Measurements from ENCODE around the gene RTBDN. TPM values are rescaled to one million over a fixed set of nuclear protein-coding genes. Genes with fewer than 3 reads are reported as not detected.

RTBDN gene
- total RNA-seq, 4 donors from 2014 or later, result not detected

GRCh38 chr19:12789904-12790619, 44.3 kb downstream of the RTBDN start:
- peak; percentile 50 for ATAC-seq (ENCODE audit: low FRiP score)
- DNase-seq (ENCODE audit: low spot score), result peak; percentile 84

GRCh38 chr19:12789098-12789903, 45.1 kb downstream of the RTBDN start:
- no peak for TF ChIP-seq CTCF (IDR thresholded peaks at IDR 0.05)
- ATAC-seq (ENCODE audit: low FRiP score), result no peak
- DNase-seq (ENCODE audit: low spot score), result no peak

More at GRCh38 chr19:12789904-12790619, 44.3 kb downstream of the RTBDN start:
- no peak for TF ChIP-seq CTCF (IDR thresholded peaks at IDR 0.05)

GRCh38 chr19:12788682-12789097, 45.7 kb downstream of the RTBDN start:
- no peak for DNase-seq (ENCODE audit: low spot score)
- no peak for ATAC-seq (ENCODE audit: low FRiP score)
- no peak for TF ChIP-seq CTCF (IDR thresholded peaks at IDR 0.05)

GRCh38 chr19:12788042-12788681, 46.2 kb downstream of the RTBDN start:
- DNase-seq (ENCODE audit: low spot score), result no peak
- TF ChIP-seq CTCF (IDR thresholded peaks at IDR 0.05), result no peak
- no peak for ATAC-seq (ENCODE audit: low FRiP score)

- no peak for TF ChIP-seq CTCF (IDR thresholded peaks at IDR 0.05)
- ATAC-seq (ENCODE audit: low FRiP score), result no peak
Observed at GRCh38 chr19:12787458-12787857, 46.9 kb downstream of the RTBDN start.

GRCh38 chr19:12786952-12787351, 47.4 kb downstream of the RTBDN start:
- DNase-seq (ENCODE audit: low spot score) (no peak), ATAC-seq (ENCODE audit: low FRiP score) (no peak)
- no peak for TF ChIP-seq CTCF (IDR thresholded peaks at IDR 0.05)

More at GRCh38 chr19:12787458-12787857, 46.9 kb downstream of the RTBDN start:
- no peak for DNase-seq (ENCODE audit: low spot score)

Data from omental fat pad (tissue), 4 donors.